Thyroid gland (tissue), 4 donors: ENCODE results near the gene NECAB2. TPM values are rescaled to one million over a fixed set of nuclear protein-coding genes. Genes with fewer than 3 reads are reported as not detected.

Experiments
- DNase-seq, 2 donors: peaks; one replicate each; pipeline ENCODE4 v3.0.0-alpha.2; 2019
- H3K27ac ChIP-seq, 3 donors: fragments of 200-600 bp; sonication (generic); 1 replicate in 2 of 3; 2 replicates in 1 of 3; pipeline ENCODE4 v1.5.1; 2016 to 2019; ENCODE audit warnings: mild to moderate bottlenecking in 1 of 3, moderate library complexity in 1 of 3
- H3K27me3 ChIP-seq: fragments of 200-600 bp; sonication (generic); one replicate; pipeline ENCODE4 v1.5.1; 2019
- H3K36me3 ChIP-seq, 2 donors: fragments of 200-600 bp; sonication (generic); one replicate each; pipeline ENCODE4 v1.5.1; 2016 to 2019
- H3K4me1 ChIP-seq, 2 donors: fragments of 200-600 bp; sonication (generic); one replicate each; pipeline ENCODE4 v1.5.1; 2017 to 2019
- H3K4me3 ChIP-seq, 3 donors: fragments of 200-600 bp; sonication (generic); replicated peaks in 1 of 3; 1 replicate in 2 of 3; 2 replicates in 1 of 3; pipeline ENCODE4 v1.5.1; 2016; ENCODE audit warnings: mild to moderate bottlenecking in 1 of 3
- H3K9me3 ChIP-seq: fragments of 200-600 bp; sonication (generic); one replicate; pipeline ENCODE4 v1.5.1; 2017
- CTCF ChIP-seq, 6 experiments: fragments of 200-600 bp in 3 of 6; fragments of 450-650 bp in 3 of 6; sonication (generic) in 3 of 6; IDR thresholded peaks; one replicate each; pipeline ENCODE4 v1.5.1; 2016 to 2019; ENCODE audit warnings: antibody characterized with exemption in 6 of 6, mild to moderate bottlenecking in 2 of 6, inconsistent platforms in 1 of 6, moderate library complexity in 1 of 6
- POLR2A ChIP-seq, 2 donors: fragments of 450-650 bp; IDR thresholded peaks; one replicate each; pipeline ENCODE4 v1.6.1; 2017; ENCODE audit warnings: antibody characterized with exemption in 2 of 2, mild to moderate bottlenecking in 2 of 2, moderate library complexity in 1 of 2
- WGBS, 2 donors: methylation state at CpG; one replicate each; pipeline ENCODE4 v1.1.5; 2017; 5-methylcytosine and 5-hydroxymethylcytosine counted together
- intact Hi-C: fragments of 100-400 bp; cut with DNase I; formaldehyde crosslinking; loops from one replicate; pipeline ENCODE4 v1.15.1; 2023
- total RNA-seq, 4 donors: library from RNA; depleted of rRNA; stranded (reverse); fragments of >200 nt; gene quantifications; one replicate each; pipeline ENCODE4 v1.2.3, GENCODE V29; 2016

Gene NECAB2
- total RNA-seq, 4 donors from 2014 or later, result 0.63 to 0.94 TPM; not detected in 2

- Histone ChIP-seq H3K27ac (no peak overlapping the region), H3K4me3 (no peak overlapping the region), H3K9me3 (no peaks in the 10 kb centered on the region), H3K4me1 (no peaks in the 10 kb centered on the region), H3K36me3 (no peaks in the 10 kb centered on the region), H3K27me3 (no peaks in the 10 kb centered on the region)
- no peak for DNase-seq
- 83 to 94% methylated on average over 5 of the region's 5 CpGs for WGBS, 2 donors
- TF ChIP-seq CTCF (IDR thresholded peaks at IDR 0.05), result no peak
- TF ChIP-seq POLR2A (IDR thresholded peaks at IDR 0.05), result no peak
- intact Hi-C loops, result no loop called here
These were observed 10.4 kb downstream of the NECAB2 start for GRCh38 chr16:83978401-83978904.

GRCh38 chr16:83979441-83979840 lies 11.4 kb downstream of the NECAB2 start:
- H3K36me3 ChIP-seq, result no peaks in the 10 kb centered on the region
- no peak overlapping the region for H3K27ac ChIP-seq
- WGBS, 2 donors, result 93% methylated on average over 7 of the region's 7 CpGs
- H3K4me1 ChIP-seq, result no peaks in the 10 kb centered on the region
- intact Hi-C loops, result no loop called here
- no peak overlapping the region for H3K4me3 ChIP-seq
- TF ChIP-seq CTCF (IDR thresholded peaks at IDR 0.05) (no peak), POLR2A (IDR thresholded peaks at IDR 0.05) (no peak)
- no peak for DNase-seq
- no peaks in the 10 kb centered on the region for H3K27me3 ChIP-seq
- no peaks in the 10 kb centered on the region for H3K9me3 ChIP-seq

DNA sequence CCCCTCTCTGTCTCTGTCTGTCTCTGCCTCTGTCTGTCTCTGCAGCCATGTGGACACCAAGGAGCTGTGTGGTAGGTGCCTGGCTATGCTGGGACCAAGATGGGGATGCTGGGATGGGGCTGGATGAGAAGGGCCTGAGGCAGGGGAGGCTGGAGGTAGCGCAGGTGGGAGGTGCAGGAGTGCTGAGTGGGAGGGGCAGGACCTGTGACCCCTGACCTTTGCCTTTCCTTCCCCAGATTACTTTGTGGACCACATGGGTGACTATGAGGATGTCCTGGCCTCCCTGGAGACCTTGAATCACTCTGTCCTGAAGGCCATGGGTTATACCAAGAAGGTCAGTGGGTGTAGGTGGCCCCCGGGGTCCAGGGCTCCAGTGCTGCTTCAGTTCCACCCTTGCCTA lies 12.8 kb downstream of the NECAB2 start:
- TF ChIP-seq POLR2A (IDR thresholded peaks at IDR 0.05), result no peak
- no peak for TF ChIP-seq CTCF (IDR thresholded peaks at IDR 0.05)
- Histone ChIP-seq H3K36me3 (no peaks in the 10 kb centered on the region), H3K27me3 (no peaks in the 10 kb centered on the region), H3K4me3 (no peak overlapping the region), H3K27ac (no peak overlapping the region), H3K4me1 (no peaks in the 10 kb centered on the region), H3K9me3 (no peaks in the 10 kb centered on the region)
- no peak for DNase-seq
- intact Hi-C loops, result no loop called here
- WGBS, 2 donors, result 89 to 100% methylated on average over 2 of the region's 2 CpGs

GRCh38 chr16:83981799-83982198 lies 13.8 kb downstream of the NECAB2 start:
- WGBS, 2 donors, result 87 to 97% methylated on average over 7 to 8 of the region's 8 CpGs
- Histone ChIP-seq H3K36me3 (no peaks in the 10 kb centered on the region), H3K9me3 (no peaks in the 10 kb centered on the region), H3K4me3 (no peak overlapping the region), H3K4me1 (no peaks in the 10 kb centered on the region), H3K27ac (no peak overlapping the region), H3K27me3 (no peaks in the 10 kb centered on the region)
- DNase-seq, result no peak
- no peak for TF ChIP-seq CTCF (IDR thresholded peaks at IDR 0.05)
- no peak for TF ChIP-seq POLR2A (IDR thresholded peaks at IDR 0.05)
- intact Hi-C loops, result no loop called here

- DNase-seq, result no peak
- intact Hi-C loops, result no loop called here
- no peak overlapping the region for H3K27ac ChIP-seq
- H3K36me3 ChIP-seq, result no peaks in the 10 kb centered on the region
- TF ChIP-seq POLR2A (IDR thresholded peaks at IDR 0.05) (no peak), CTCF (IDR thresholded peaks at IDR 0.05) (no peak)
- WGBS, 2 donors, result 78 to 82% methylated on average over 4 of the region's 4 CpGs
- no peaks in the 10 kb centered on the region for H3K4me1 ChIP-seq
- no peak overlapping the region for H3K4me3 ChIP-seq
- H3K9me3 ChIP-seq, result no peaks in the 10 kb centered on the region
- no peaks in the 10 kb centered on the region for H3K27me3 ChIP-seq
These were observed 15.4 kb downstream of the NECAB2 start for GRCh38 chr16:83983491-83983890.
